ENCODE data around the gene CEP120.
"Not testable (repeated sequence)": the region's sequence is repeated elsewhere in the genome, so short reads cannot be mapped to it uniquely, and the experiment has no call there.

GRCh38 chr5:123430441-123430840 is 7.2 kb upstream of the CEP120 start:
- TF ChIP-seq, protein P1, sequence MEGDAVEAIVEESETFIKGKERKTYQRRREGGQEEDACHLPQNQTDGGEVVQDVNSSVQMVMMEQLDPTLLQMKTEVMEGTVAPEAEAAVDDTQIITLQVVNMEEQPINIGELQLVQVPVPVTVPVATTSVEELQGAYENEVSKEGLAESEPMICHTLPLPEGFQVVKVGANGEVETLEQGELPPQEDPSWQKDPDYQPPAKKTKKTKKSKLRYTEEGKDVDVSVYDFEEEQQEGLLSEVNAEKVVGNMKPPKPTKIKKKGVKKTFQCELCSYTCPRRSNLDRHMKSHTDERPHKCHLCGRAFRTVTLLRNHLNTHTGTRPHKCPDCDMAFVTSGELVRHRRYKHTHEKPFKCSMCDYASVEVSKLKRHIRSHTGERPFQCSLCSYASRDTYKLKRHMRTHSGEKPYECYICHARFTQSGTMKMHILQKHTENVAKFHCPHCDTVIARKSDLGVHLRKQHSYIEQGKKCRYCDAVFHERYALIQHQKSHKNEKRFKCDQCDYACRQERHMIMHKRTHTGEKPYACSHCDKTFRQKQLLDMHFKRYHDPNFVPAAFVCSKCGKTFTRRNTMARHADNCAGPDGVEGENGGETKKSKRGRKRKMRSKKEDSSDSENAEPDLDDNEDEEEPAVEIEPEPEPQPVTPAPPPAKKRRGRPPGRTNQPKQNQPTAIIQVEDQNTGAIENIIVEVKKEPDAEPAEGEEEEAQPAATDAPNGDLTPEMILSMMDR (conservative IDR thresholded peaks at IDR 0.05; ENCODE audit: low read length), result not testable (repeated sequence)
- TF ChIP-seq EZH2phosphoT487 (IDR thresholded peaks at IDR 0.05; ENCODE audit: borderline replicate concordance), result not testable (repeated sequence)
